ENCODE measurements around the gene DEF6.
"Not testable (repeated sequence)": the region's sequence is repeated elsewhere in the genome, so short reads cannot be mapped to it uniquely, and the experiment has no call there.

The DEF6 gene

GRCh38 chr6:35296931-35297600 is 552 bp upstream of the DEF6 start:
- Histone ChIP-seq H3K9me3 (ENCODE audit: control insufficient read depth in 1 of 2, low read length in 2 of 2) (no peaks in the 10 kb centered on the region), H3K36me3 (ENCODE audit: control insufficient read depth in 1 of 2, insufficient read depth in 2 of 2, low read length in 2 of 2) (peaks cover 32 to 42% of the 10 kb centered on the region in 2 donors), H3K27me3 (ENCODE audit: low read depth, low read length) (no peaks in the 10 kb centered on the region), H3K4me1 (ENCODE audit: control insufficient read depth in 1 of 2, insufficient read depth in 2 of 2, low read length in 2 of 2) (peaks cover 7 to 8% of the 10 kb centered on the region in 2 donors), H3K27ac (ENCODE audit: low read length) (peak overlapping the region; percentile 43), H3K4me3 (ENCODE audit: low read depth in 1 of 2, low read length in 2 of 2) (peak overlapping the region; percentile 51 to 57)

DNA sequence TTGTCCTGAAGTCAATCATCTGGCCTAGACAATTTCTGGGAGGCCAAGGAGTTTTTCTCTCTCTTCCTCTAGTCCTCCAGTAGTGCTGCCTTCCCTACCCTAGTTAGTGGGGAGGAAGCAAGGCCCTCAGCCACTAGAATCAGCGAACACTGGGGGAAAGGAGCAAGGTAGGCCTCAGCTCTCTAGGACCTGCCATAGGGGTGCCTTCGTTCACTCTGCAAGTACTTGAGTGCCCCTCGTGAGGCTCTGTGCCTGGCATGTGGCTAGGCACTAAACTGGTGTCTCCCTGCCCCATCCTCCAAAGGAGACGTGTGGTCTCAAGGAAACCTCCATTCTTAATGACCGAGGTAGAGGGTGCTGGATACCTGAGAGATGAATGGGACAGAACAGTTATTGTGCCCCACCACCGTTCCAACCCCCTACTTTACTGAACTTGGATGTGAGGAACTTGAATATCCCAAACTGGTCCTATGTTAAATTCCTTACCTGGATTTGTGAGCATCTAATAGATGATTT is 1.1 kb downstream of the DEF6 start:
- Histone ChIP-seq H3K36me3 (ENCODE audit: control insufficient read depth in 1 of 2, insufficient read depth in 2 of 2, low read length in 2 of 2) (peaks cover 16 to 26% of the 10 kb centered on the region in 2 donors), H3K9me3 (ENCODE audit: control insufficient read depth in 1 of 2, low read length in 2 of 2) (no peaks in the 10 kb centered on the region), H3K4me3 (ENCODE audit: low read depth in 1 of 2, low read length in 2 of 2) (peak overlapping the region in 1 of 2 donors; percentile 57), H3K4me1 (ENCODE audit: control insufficient read depth in 1 of 2, insufficient read depth in 2 of 2, low read length in 2 of 2) (peaks cover 7 to 8% of the 10 kb centered on the region in 2 donors), H3K27ac (ENCODE audit: low read length) (peak overlapping the region; percentile 58), H3K27me3 (ENCODE audit: low read depth, low read length) (no peaks in the 10 kb centered on the region)

DNA sequence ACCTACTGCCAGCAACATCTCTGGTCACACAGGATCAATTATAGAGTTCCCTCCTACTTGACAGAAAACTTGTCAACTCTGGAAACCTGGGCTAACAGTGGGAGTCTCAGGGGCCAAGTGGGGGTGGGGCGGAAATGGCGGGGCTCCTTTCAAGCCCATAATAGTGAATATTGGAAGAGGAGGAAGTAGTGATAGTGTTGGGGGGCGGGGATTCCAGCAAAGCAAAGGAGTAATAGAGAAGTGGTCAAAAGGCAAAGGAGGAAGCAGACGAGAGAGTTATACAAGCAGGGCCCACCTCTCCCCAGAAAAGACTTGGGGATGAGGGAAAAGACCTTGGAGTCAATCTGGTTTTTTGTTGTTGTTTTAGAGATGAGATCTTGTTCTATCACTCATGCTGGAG is 2.1 kb downstream of the DEF6 start:
- Histone ChIP-seq H3K4me1 (ENCODE audit: control insufficient read depth in 1 of 2, insufficient read depth in 2 of 2, low read length in 2 of 2) (peaks cover 7 to 8% of the 10 kb centered on the region in 2 donors), H3K9me3 (ENCODE audit: control insufficient read depth in 1 of 2, low read length in 2 of 2) (no peaks in the 10 kb centered on the region), H3K36me3 (ENCODE audit: control insufficient read depth in 1 of 2, insufficient read depth in 2 of 2, low read length in 2 of 2) (peaks cover 8 to 17% of the 10 kb centered on the region in 2 donors), H3K4me3 (ENCODE audit: low read depth in 1 of 2, low read length in 2 of 2) (peak overlapping the region in 1 of 2 donors; percentile 57), H3K27ac (ENCODE audit: low read length) (no peak overlapping the region), H3K27me3 (ENCODE audit: low read depth, low read length) (no peaks in the 10 kb centered on the region)

DNA sequence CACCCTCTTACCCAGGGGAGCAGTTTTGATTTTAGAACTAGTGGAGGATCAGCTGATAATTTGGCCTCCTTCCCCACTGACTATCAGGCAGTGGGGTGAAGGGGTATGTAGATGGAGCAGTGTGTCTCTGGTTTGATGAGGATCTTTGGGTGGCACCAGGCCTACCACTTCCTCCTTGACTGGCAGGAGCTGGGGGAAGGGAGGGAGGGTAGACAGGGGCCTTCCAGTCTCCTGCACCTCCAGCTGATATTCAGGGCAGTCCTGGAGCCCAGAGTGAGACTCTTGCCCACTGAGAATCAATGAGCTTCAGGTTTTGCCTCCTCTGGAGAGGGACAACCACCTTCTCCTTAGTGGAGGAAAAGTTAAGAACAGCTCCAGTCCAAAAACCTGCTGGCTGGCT is 3.2 kb downstream of the DEF6 start:
- peaks cover 7 to 8% of the 10 kb centered on the region in 2 donors for H3K4me1 ChIP-seq (ENCODE audit: control insufficient read depth in 1 of 2, insufficient read depth in 2 of 2, low read length in 2 of 2)
- H3K9me3 ChIP-seq (ENCODE audit: control insufficient read depth in 1 of 2, low read length in 2 of 2) = no peaks in the 10 kb centered on the region
- H3K4me3 ChIP-seq (ENCODE audit: low read depth in 1 of 2, low read length in 2 of 2) = no peak overlapping the region
- H3K27ac ChIP-seq (ENCODE audit: low read length) = no peak overlapping the region
- no peaks in the 10 kb centered on the region for H3K27me3 ChIP-seq (ENCODE audit: low read depth, low read length)
- H3K36me3 ChIP-seq (ENCODE audit: control insufficient read depth in 1 of 2, insufficient read depth in 2 of 2, low read length in 2 of 2) = peaks cover 0 to 5% of the 10 kb centered on the region in 2 donors

- Histone ChIP-seq H3K36me3 (ENCODE audit: control insufficient read depth in 1 of 2, insufficient read depth in 2 of 2, low read length in 2 of 2) (no peaks in the 10 kb centered on the region), H3K9me3 (ENCODE audit: control insufficient read depth in 1 of 2, low read length in 2 of 2) (no peaks in the 10 kb centered on the region), H3K27me3 (ENCODE audit: low read depth, low read length) (no peaks in the 10 kb centered on the region), H3K4me1 (ENCODE audit: control insufficient read depth in 1 of 2, insufficient read depth in 2 of 2, low read length in 2 of 2) (no peaks in the 10 kb centered on the region), H3K4me3 (ENCODE audit: low read depth in 1 of 2, low read length in 2 of 2) (peak overlapping the region in 1 of 2 donors; percentile 15), H3K27ac (ENCODE audit: low read length) (peak overlapping the region; percentile 80)
Observed at GRCh38 chr6:35302604-35303241, 5.1 kb downstream of the DEF6 start.

GRCh38 chr6:35304299-35304698 is 6.7 kb downstream of the DEF6 start:
- Histone ChIP-seq H3K27ac (ENCODE audit: low read length) (no peak overlapping the region), H3K4me3 (ENCODE audit: low read depth in 1 of 2, low read length in 2 of 2) (no peak overlapping the region), H3K4me1 (ENCODE audit: control insufficient read depth in 1 of 2, insufficient read depth in 2 of 2, low read length in 2 of 2) (no peaks in the 10 kb centered on the region), H3K9me3 (ENCODE audit: control insufficient read depth in 1 of 2, low read length in 2 of 2) (no peaks in the 10 kb centered on the region), H3K36me3 (ENCODE audit: control insufficient read depth in 1 of 2, insufficient read depth in 2 of 2, low read length in 2 of 2) (no peaks in the 10 kb centered on the region), H3K27me3 (ENCODE audit: low read depth, low read length) (no peaks in the 10 kb centered on the region)

- Histone ChIP-seq H3K4me1 (ENCODE audit: control insufficient read depth in 1 of 2, insufficient read depth in 2 of 2, low read length in 2 of 2) (no peaks in the 10 kb centered on the region), H3K36me3 (ENCODE audit: control insufficient read depth in 1 of 2, insufficient read depth in 2 of 2, low read length in 2 of 2) (no peaks in the 10 kb centered on the region), H3K4me3 (ENCODE audit: low read depth in 1 of 2, low read length in 2 of 2) (no peak overlapping the region)
Observed at GRCh38 chr6:35305117-35305516, 7.5 kb downstream of the DEF6 start.

DNA sequence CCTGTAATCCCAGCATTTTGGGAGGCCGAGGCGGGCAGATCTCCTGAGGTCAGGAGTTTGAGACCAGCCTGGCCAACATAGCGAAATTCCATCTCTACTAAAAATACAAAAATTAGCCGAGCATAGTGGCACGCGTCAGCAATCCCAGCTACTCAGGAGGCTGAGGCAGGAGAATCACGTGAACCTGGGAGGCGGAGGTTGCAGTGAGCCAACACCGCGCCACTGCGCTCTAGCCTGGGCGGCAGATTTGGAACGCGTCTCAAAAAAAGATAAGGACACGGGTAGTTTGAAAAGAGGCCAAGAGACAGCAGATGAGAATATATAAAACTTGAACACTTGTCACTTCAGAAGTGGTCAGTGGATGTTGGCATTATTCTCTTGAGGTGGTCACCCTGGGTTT is 9.5 kb downstream of the DEF6 start:
- H3K9me3 ChIP-seq (ENCODE audit: control insufficient read depth in 1 of 2, low read length in 2 of 2); H3K27me3 ChIP-seq (ENCODE audit: low read depth, low read length); H3K36me3 ChIP-seq (ENCODE audit: control insufficient read depth in 1 of 2, insufficient read depth in 2 of 2, low read length in 2 of 2); H3K27ac ChIP-seq (ENCODE audit: low read length); H3K4me3 ChIP-seq (ENCODE audit: low read depth in 1 of 2, low read length in 2 of 2); H3K4me1 ChIP-seq (ENCODE audit: control insufficient read depth in 1 of 2, insufficient read depth in 2 of 2, low read length in 2 of 2): not testable (repeated sequence)

More at GRCh38 chr6:35305117-35305516, 7.5 kb downstream of the DEF6 start:
- Histone ChIP-seq H3K9me3 (ENCODE audit: control insufficient read depth in 1 of 2, low read length in 2 of 2) (no peaks in the 10 kb centered on the region), H3K27ac (ENCODE audit: low read length) (no peak overlapping the region), H3K27me3 (ENCODE audit: low read depth, low read length) (no peaks in the 10 kb centered on the region)

DNA sequence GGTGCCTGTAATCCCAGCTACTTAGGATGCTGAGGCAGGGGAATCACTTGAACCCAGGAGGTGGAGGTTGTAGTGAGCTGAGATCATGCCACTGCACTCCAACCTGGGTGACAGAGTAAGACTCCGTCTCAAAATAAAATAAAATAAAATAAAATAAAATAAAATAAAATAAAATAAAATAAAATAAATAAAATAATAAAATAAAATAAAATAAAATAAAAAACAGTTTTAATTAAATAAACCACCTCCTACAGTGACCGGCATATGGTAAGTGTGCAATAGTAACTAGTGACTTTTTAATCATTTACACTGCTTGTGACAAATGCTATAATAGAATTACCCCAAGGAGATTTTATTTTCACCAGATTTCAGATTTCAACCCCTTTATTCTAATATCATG is 10.9 kb downstream of the DEF6 start:
- H3K27me3 ChIP-seq (ENCODE audit: low read depth, low read length); H3K27ac ChIP-seq (ENCODE audit: low read length); H3K36me3 ChIP-seq (ENCODE audit: control insufficient read depth in 1 of 2, insufficient read depth in 2 of 2, low read length in 2 of 2); H3K9me3 ChIP-seq (ENCODE audit: control insufficient read depth in 1 of 2, low read length in 2 of 2); H3K4me3 ChIP-seq (ENCODE audit: low read depth in 1 of 2, low read length in 2 of 2): not testable (repeated sequence)
- peaks cover 6 to 12% of the 10 kb centered on the region in 2 donors for H3K4me1 ChIP-seq (ENCODE audit: control insufficient read depth in 1 of 2, insufficient read depth in 2 of 2, low read length in 2 of 2)

DNA sequence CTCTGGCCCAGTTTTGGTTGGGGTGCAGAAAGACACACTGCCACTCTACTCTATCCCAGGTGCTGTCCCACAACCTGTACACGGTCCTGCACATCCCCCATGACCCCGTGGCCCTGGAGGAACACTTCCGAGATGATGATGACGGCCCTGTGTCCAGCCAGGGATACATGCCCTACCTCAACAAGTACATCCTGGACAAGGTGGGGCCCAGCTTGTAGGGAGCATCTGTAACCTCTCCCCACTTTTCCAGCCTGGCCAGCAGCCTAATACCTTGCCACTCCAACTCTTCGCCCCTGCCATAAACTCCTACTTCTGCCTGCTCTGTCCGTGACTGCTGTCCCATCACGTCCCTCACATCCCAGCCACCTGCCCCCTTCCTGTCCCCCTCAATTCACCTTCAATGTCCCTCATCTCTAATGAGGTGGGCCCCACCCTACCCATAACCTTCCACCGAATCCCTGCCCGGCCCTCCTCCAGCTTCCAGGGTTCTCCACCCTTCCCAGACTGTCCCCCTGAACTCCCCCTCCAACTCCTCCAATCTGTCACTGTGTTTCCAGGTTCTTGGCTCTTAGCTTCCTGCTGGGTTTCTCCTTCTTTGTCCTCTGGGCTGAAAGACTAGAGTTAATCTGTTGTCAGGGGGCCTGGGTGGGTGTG is 12.1 kb downstream of the DEF6 start:
- no peaks in the 10 kb centered on the region for H3K9me3 ChIP-seq (ENCODE audit: control insufficient read depth in 1 of 2, low read length in 2 of 2)
- H3K36me3 ChIP-seq (ENCODE audit: control insufficient read depth in 1 of 2, insufficient read depth in 2 of 2, low read length in 2 of 2) = no peaks in the 10 kb centered on the region
- H3K27me3 ChIP-seq (ENCODE audit: low read depth, low read length) = no peaks in the 10 kb centered on the region
- no peak overlapping the region for H3K27ac ChIP-seq (ENCODE audit: low read length)
- no peak overlapping the region for H3K4me3 ChIP-seq (ENCODE audit: low read depth in 1 of 2, low read length in 2 of 2)
- H3K4me1 ChIP-seq (ENCODE audit: control insufficient read depth in 1 of 2, insufficient read depth in 2 of 2, low read length in 2 of 2) = peaks cover 6 to 12% of the 10 kb centered on the region in 2 donors

DNA sequence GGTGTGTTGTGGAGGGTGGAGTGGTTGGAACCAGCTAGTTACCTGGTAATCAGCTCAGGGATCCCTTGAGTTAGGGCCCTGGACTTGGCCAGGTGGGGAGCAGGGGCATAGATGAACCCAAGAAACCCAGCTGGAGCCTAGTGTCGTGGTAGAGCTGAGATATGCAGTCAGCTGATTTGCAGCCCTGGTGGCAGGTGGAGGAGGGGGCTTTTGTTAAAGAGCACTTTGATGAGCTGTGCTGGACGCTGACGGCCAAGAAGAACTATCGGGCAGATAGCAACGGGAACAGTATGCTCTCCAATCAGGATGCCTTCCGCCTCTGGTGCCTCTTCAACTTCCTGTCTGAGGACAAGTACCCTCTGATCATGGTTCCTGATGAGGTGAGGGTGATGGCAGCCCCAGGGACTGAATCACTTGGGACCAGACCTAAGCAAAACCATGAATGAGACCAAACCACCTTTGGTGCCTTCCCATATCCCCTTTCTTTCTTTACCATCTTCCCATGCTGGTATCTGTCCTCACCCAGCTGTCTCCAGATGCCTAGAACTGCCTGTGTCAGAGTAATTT is 12.7 kb downstream of the DEF6 start:
- no peaks in the 10 kb centered on the region for H3K9me3 ChIP-seq (ENCODE audit: control insufficient read depth in 1 of 2, low read length in 2 of 2)
- peaks cover 6 to 12% of the 10 kb centered on the region in 2 donors for H3K4me1 ChIP-seq (ENCODE audit: control insufficient read depth in 1 of 2, insufficient read depth in 2 of 2, low read length in 2 of 2)
- H3K27me3 ChIP-seq (ENCODE audit: low read depth, low read length) = no peaks in the 10 kb centered on the region
- no peaks in the 10 kb centered on the region for H3K36me3 ChIP-seq (ENCODE audit: control insufficient read depth in 1 of 2, insufficient read depth in 2 of 2, low read length in 2 of 2)
- no peak overlapping the region for H3K27ac ChIP-seq (ENCODE audit: low read length)
- H3K4me3 ChIP-seq (ENCODE audit: low read depth in 1 of 2, low read length in 2 of 2) = no peak overlapping the region

Measured in muscle layer of duodenum (tissue), 2 donors.